ENCODE results near the gene HOMER1.

HOMER1 gene

GRCh38 chr5:79513704-79514390 lies at the start of gene HOMER1:
TSS of gene HOMER1 (minus strand) at chr5:79514134. CDS start at chr5:79512774, 1,360 bp downstream.
- peak; percentile 83 for DNase-seq

- DNase-seq, result no peak
Measured at GRCh38 chr5:79563247-79563590, 49.3 kb upstream of the HOMER1 start.

GRCh38 chr5:79562351-79563246 lies 48.7 kb upstream of the HOMER1 start:
- peak; percentile 82 for DNase-seq

GRCh38 chr5:79561525-79561893 lies 47.6 kb upstream of the HOMER1 start:
- no peak for DNase-seq

- peak; percentile 77 for DNase-seq
Measured at GRCh38 chr5:79560771-79561524, 47.0 kb upstream of the HOMER1 start.

GRCh38 chr5:79555418-79555817 lies 41.5 kb upstream of the HOMER1 start:
- DNase-seq, result no peak

GRCh38 chr5:79552984-79553383 lies 39.0 kb upstream of the HOMER1 start:
- DNase-seq, result peak; percentile 82

GRCh38 chr5:79547982-79548381 lies 34.0 kb upstream of the HOMER1 start:
- DNase-seq, result no peak

- no peak for DNase-seq
Measured at GRCh38 chr5:79547429-79547822, 33.5 kb upstream of the HOMER1 start.

- DNase-seq, result no peak
Measured at GRCh38 chr5:79546782-79547428, 33.0 kb upstream of the HOMER1 start.

GRCh38 chr5:79544131-79544530 lies 30.2 kb upstream of the HOMER1 start:
- no peak for DNase-seq

- no peak for DNase-seq
Measured at GRCh38 chr5:79540939-79541338, 27.0 kb upstream of the HOMER1 start.

GRCh38 chr5:79536193-79536906 lies 22.4 kb upstream of the HOMER1 start:
- no peak for DNase-seq

- DNase-seq, result no peak
Measured at GRCh38 chr5:79535477-79536192, 21.7 kb upstream of the HOMER1 start.

- DNase-seq, result no peak
Measured at GRCh38 chr5:79529110-79529509, 15.2 kb upstream of the HOMER1 start.

GRCh38 chr5:79527431-79527830 lies 13.5 kb upstream of the HOMER1 start:
- no peak for DNase-seq

GRCh38 chr5:79526928-79527327 lies 13.0 kb upstream of the HOMER1 start:
- DNase-seq, result no peak

GRCh38 chr5:79526493-79526892 lies 12.6 kb upstream of the HOMER1 start:
- no peak for DNase-seq

- DNase-seq, result no peak
Measured at GRCh38 chr5:79521156-79521555, 7.2 kb upstream of the HOMER1 start.

GRCh38 chr5:79518718-79519117 lies 4.8 kb upstream of the HOMER1 start:
- DNase-seq, result no peak

GRCh38 chr5:79517601-79518000 lies 3.7 kb upstream of the HOMER1 start:
- no peak for DNase-seq

GRCh38 chr5:79516986-79517385 lies 3.1 kb upstream of the HOMER1 start:
- no peak for DNase-seq
